ENCODE data around the gene CC2D2B. TPM values are rescaled to one million over a fixed set of nuclear protein-coding genes. Genes with fewer than 3 reads are reported as not detected.
"Not testable (repeated sequence)": the region's sequence is repeated elsewhere in the genome, so short reads cannot be mapped to it uniquely, and the experiment has no call there.

Gene CC2D2B
- total and polyA plus RNA-seq, 5 experiments from 2014 or later = 0.36 TPM; not detected in 4

GRCh38 chr10:95925033-95925432, 17.3 kb downstream of the CC2D2B start:
- peaks cover 0 to 2% (median 0%) of the 10 kb centered on the region in 9 donors for H3K9me3 Mint-ChIP-seq
- peaks cover 0 to 2% (median 0%) of the 10 kb centered on the region in 4 donors for H3K4me1 Mint-ChIP-seq
- H3K4me3 Mint-ChIP-seq = no peak overlapping the region
- POLR2A ChIA-PET = no interaction called here
- H3K27me3 Mint-ChIP-seq = peaks cover 0 to 9% (median 6%) of the 10 kb centered on the region in 5 donors
- H3K27ac Mint-ChIP-seq = peak overlapping the region in 1 of 10 donors; percentile 55
- no peak for DNase-seq
- peaks cover 0 to 2% (median 0%) of the 10 kb centered on the region in 3 donors for H3K36me3 Mint-ChIP-seq
- no peak for ATAC-seq

GRCh38 chr10:95935429-95935828, 27.7 kb downstream of the CC2D2B start:
- POLR2A ChIA-PET = no interaction called here
- Mint-ChIP-seq H3K27ac (peak overlapping the region in 1 of 10 donors; percentile 32), H3K4me3 (no peak overlapping the region), H3K27me3 (peaks cover 5 to 27% (median 18%) of the 10 kb centered on the region in 5 donors), H3K9me3 (peaks cover 10 to 51% (median 32%) of the 10 kb centered on the region in 9 donors), H3K4me1 (peaks cover 0 to 6% (median under 1%) of the 10 kb centered on the region in 4 donors), H3K36me3 (peaks cover 3 to 32% (median 12%) of the 10 kb centered on the region in 3 donors)
- DNase-seq (no peak), ATAC-seq (no peak)

- H3K9me3 Mint-ChIP-seq = peaks cover 5 to 27% (median 18%) of the 10 kb centered on the region in 9 donors
- DNase-seq (no peak), ATAC-seq (no peak)
- H3K4me3 Mint-ChIP-seq = no peak overlapping the region
- no peaks in the 10 kb centered on the region for H3K4me1 Mint-ChIP-seq
- no peak overlapping the region for H3K27ac Mint-ChIP-seq
- peaks cover 3 to 16% (median 12%) of the 10 kb centered on the region in 3 donors for H3K36me3 Mint-ChIP-seq
- POLR2A ChIA-PET = no interaction called here
- peaks cover 0 to 7% (median 0%) of the 10 kb centered on the region in 5 donors for H3K27me3 Mint-ChIP-seq
Observed at GRCh38 chr10:95941115-95941514, 33.3 kb downstream of the CC2D2B start.

GRCh38 chr10:95963202-95963990, 55.6 kb downstream of the CC2D2B start:
- ATAC-seq = peak; percentile 46 to 70
- Mint-ChIP-seq H3K9me3 (peaks cover 2 to 18% (median 11%) of the 10 kb centered on the region in 9 donors), H3K27ac (peak overlapping the region; percentile 7 to 94 (median 55)), H3K27me3 (peaks cover 0 to 3% (median 0%) of the 10 kb centered on the region in 5 donors), H3K4me1 (peaks cover 11 to 23% (median 15%) of the 10 kb centered on the region in 4 donors), H3K4me3 (peak overlapping the region; percentile 0 to 82 (median 44)), H3K36me3 (peaks cover 3 to 11% (median 5%) of the 10 kb centered on the region in 3 donors)
- POLR2A ChIA-PET = no interaction called here
- DNase-seq = peak in 3 of 10 donors; percentile 10 to 21 (median 13)

- peak overlapping the region in 9 of 10 donors; percentile 37 to 94 (median 54) for H3K27ac Mint-ChIP-seq
- peak overlapping the region; percentile 0 to 82 (median 44) for H3K4me3 Mint-ChIP-seq
- peaks cover 0 to 12% (median 6%) of the 10 kb centered on the region in 9 donors for H3K9me3 Mint-ChIP-seq
- no peaks in the 10 kb centered on the region for H3K27me3 Mint-ChIP-seq
- ATAC-seq = peak in 1 of 2 donors; percentile 47
- DNase-seq = no peak
- H3K36me3 Mint-ChIP-seq = peaks cover 0 to 5% (median 0%) of the 10 kb centered on the region in 3 donors
- POLR2A ChIA-PET = no interaction called here
- H3K4me1 Mint-ChIP-seq = peaks cover 11 to 23% (median 15%) of the 10 kb centered on the region in 4 donors
Observed at GRCh38 chr10:95963991-95964389, 56.2 kb downstream of the CC2D2B start.

- ATAC-seq (no peak), DNase-seq (no peak)
- peaks cover 0 to 10% (median 5%) of the 10 kb centered on the region in 9 donors for H3K9me3 Mint-ChIP-seq
- H3K4me1 Mint-ChIP-seq = peaks cover 11 to 23% (median 15%) of the 10 kb centered on the region in 4 donors
- POLR2A ChIA-PET = no interaction called here
- H3K4me3 Mint-ChIP-seq = no peak overlapping the region
- H3K27me3 Mint-ChIP-seq = no peaks in the 10 kb centered on the region
- no peak overlapping the region for H3K27ac Mint-ChIP-seq
- peaks cover 0 to 4% (median 0%) of the 10 kb centered on the region in 3 donors for H3K36me3 Mint-ChIP-seq
Observed at GRCh38 chr10:95964756-95965155, 57.0 kb downstream of the CC2D2B start.

- peaks cover 0 to 4% (median 0%) of the 10 kb centered on the region in 3 donors for H3K36me3 Mint-ChIP-seq
- H3K9me3 Mint-ChIP-seq = no peaks in the 10 kb centered on the region
- H3K4me1 Mint-ChIP-seq = peaks cover 0 to 2% (median 0%) of the 10 kb centered on the region in 4 donors
- DNase-seq (no peak), ATAC-seq (no peak)
- POLR2A ChIA-PET = no interaction called here
- H3K27me3 Mint-ChIP-seq = peaks cover 0 to 4% (median 0%) of the 10 kb centered on the region in 5 donors
- peak overlapping the region in 1 of 10 donors; percentile 3 for H3K27ac Mint-ChIP-seq
- no peak overlapping the region for H3K4me3 Mint-ChIP-seq
Observed at GRCh38 chr10:95976362-95977229, 68.8 kb downstream of the CC2D2B start.

GRCh38 chr10:95982200-95982599, 74.4 kb downstream of the CC2D2B start:
- Mint-ChIP-seq H3K36me3 (no peaks in the 10 kb centered on the region), H3K9me3 (no peaks in the 10 kb centered on the region), H3K4me1 (no peaks in the 10 kb centered on the region), H3K27me3 (no peaks in the 10 kb centered on the region), H3K27ac (no peak overlapping the region), H3K4me3 (no peak overlapping the region)
- POLR2A ChIA-PET = no interaction called here
- DNase-seq (no peak), ATAC-seq (no peak)

- no peaks in the 10 kb centered on the region for H3K4me1 Mint-ChIP-seq
Observed at GRCh38 chr10:95987685-95988426, 80.1 kb downstream of the CC2D2B start.

GRCh38 chr10:95988702-95989101, 80.9 kb downstream of the CC2D2B start:
- POLR2A ChIA-PET = no interaction called here
- Mint-ChIP-seq H3K27ac (no peak overlapping the region), H3K4me3 (no peak overlapping the region), H3K27me3 (peaks cover 0 to 3% (median 0%) of the 10 kb centered on the region in 5 donors), H3K9me3 (no peaks in the 10 kb centered on the region), H3K36me3 (no peaks in the 10 kb centered on the region), H3K4me1 (no peaks in the 10 kb centered on the region)
- ATAC-seq = no peak
- no peak for DNase-seq

More at GRCh38 chr10:95987685-95988426, 80.1 kb downstream of the CC2D2B start:
- POLR2A ChIA-PET = no interaction called here
- Mint-ChIP-seq H3K27ac (no peak overlapping the region), H3K4me3 (no peak overlapping the region), H3K27me3 (peaks cover 0 to 3% (median 0%) of the 10 kb centered on the region in 5 donors), H3K9me3 (no peaks in the 10 kb centered on the region), H3K36me3 (no peaks in the 10 kb centered on the region)
- ATAC-seq = no peak
- DNase-seq = no peak

- H3K36me3 Mint-ChIP-seq, POLR2A ChIA-PET, H3K4me1 Mint-ChIP-seq, H3K27ac Mint-ChIP-seq, H3K9me3 Mint-ChIP-seq, H3K4me3 Mint-ChIP-seq, H3K27me3 Mint-ChIP-seq, DNase-seq, ATAC-seq: not testable (repeated sequence)
Observed at GRCh38 chr10:95994376-95994775, 86.6 kb downstream of the CC2D2B start.

- Mint-ChIP-seq H3K36me3 (peaks cover 0 to 2% (median 0%) of the 10 kb centered on the region in 3 donors), H3K27me3 (peaks cover 0 to 2% (median 0%) of the 10 kb centered on the region in 5 donors), H3K4me1 (peaks cover 0 to 5% (median 0%) of the 10 kb centered on the region in 4 donors), H3K27ac (no peak overlapping the region), H3K9me3 (no peaks in the 10 kb centered on the region), H3K4me3 (no peak overlapping the region)
- POLR2A ChIA-PET = no interaction called here
- ATAC-seq = no peak
- DNase-seq = no peak
Observed at GRCh38 chr10:95998255-95998784, 90.5 kb downstream of the CC2D2B start.
